K562 (cell line): ENCODE measurements around the gene TMEM222. TPM values are rescaled to one million over a fixed set of nuclear protein-coding genes. Genes with fewer than 3 reads are reported as not detected.

Experiments
- ATAC-seq: fragments of 200-7000 bp; cut with Tn5 transposase; 3 replicates; pipeline ENCODE4 v1.9.1; 2020; ENCODE audit warnings: moderate library complexity
- BruUV-seq: library from RNA; stranded (reverse); fragments of 400-500 nt; replicated peaks from 2 replicates; lab custom pipeline; 2021; lab: Mats Ljungman, UMichigan
- CTCF ChIA-PET: fragments of 300-600 bp; formaldehyde crosslinking; extraction: SDS; loops from one replicate; lab custom pipeline; 2021; ENCODE audit warnings: low intra/inter-chr PET ratio; lab: Yijun Ruan, JAX
- POLR2A ChIA-PET: fragments of 300-600, 350-650 bp; sonication (Branson Sonifier 250); formaldehyde crosslinking; extraction: SDS; loops from one replicate; lab custom pipeline; 2021; ENCODE audit warnings: antibody characterized with exemption, inconsistent platforms; lab: Yijun Ruan, JAX
- DNase-seq, 4 experiments: peaks; one replicate each; pipeline versions ENCODE4 v3.0.0 to v3.0.0-alpha.2; 2011 to 2018; ENCODE audit warnings: low spot score in 3 of 4, mixed read lengths in 3 of 4; ENCODE audit errors: extremely low read depth in 1 of 4
- FAIRE-seq: peaks from 2 replicates; lab custom pipeline; 2011; peaks lifted over from hg19 to GRCh38; lab: Jason Lieb, UNC
- H2AFZ ChIP-seq: 2 replicates; pipeline ENCODE4 v1.6.0; 2011; ENCODE audit warnings: low read depth, low read length, control low read depth, inconsistent platforms
- H3K27ac ChIP-seq: fragments of 200-600 bp; 3 replicates; pipeline ENCODE4 v1.8.0; 2011; ENCODE audit warnings: low read depth, mild to moderate bottlenecking, control low read depth, inconsistent platforms, low read length, moderate library complexity, mixed read lengths; ENCODE audit errors: extremely low read depth
- H3K27me3 ChIP-seq, 2 experiments: fragments of 300-600 bp in 1 of 2; 2 replicates in 1 of 2; 3 replicates in 1 of 2; pipeline versions ENCODE4 v1.6.0 to v1.8.0; 2011; ENCODE audit warnings: inconsistent platforms in 2 of 2, low read length in 2 of 2, mild to moderate bottlenecking in 1 of 2, mixed read lengths in 1 of 2, moderate library complexity in 1 of 2; ENCODE audit not compliant: control insufficient read depth in 2 of 2, insufficient read depth in 2 of 2
- H3K36me3 ChIP-seq: fragments of 300-600 bp; 3 replicates; pipeline ENCODE4 v1.8.0; 2011; ENCODE audit warnings: mild to moderate bottlenecking, low read length, inconsistent platforms; ENCODE audit not compliant: control insufficient read depth, insufficient read depth
- H3K4me1 ChIP-seq, 2 experiments: fragments of 200-600 bp in 1 of 2; replicated peaks in 1 of 2; 2 replicates in 1 of 2; 3 replicates in 1 of 2; pipeline versions ENCODE4 v1.5.1 to v1.8.0; 2011; ENCODE audit warnings: inconsistent platforms in 2 of 2, low read length in 2 of 2, mild to moderate bottlenecking in 1 of 2, mixed read lengths in 1 of 2, moderate library complexity in 1 of 2; ENCODE audit not compliant: control insufficient read depth in 2 of 2, insufficient read depth in 2 of 2
- H3K4me2 ChIP-seq: 2 replicates; pipeline ENCODE4 v1.6.1; 2011; ENCODE audit warnings: low read length, control low read depth, inconsistent platforms, mixed read lengths; ENCODE audit not compliant: insufficient read depth
- H3K4me3 ChIP-seq: fragments of 200-600 bp; sonication (generic), shearing (Covaris generic); 2 replicates; pipeline ENCODE4 v1.5.1; 2016; ENCODE audit warnings: control low read depth, inconsistent platforms
- H3K79me2 ChIP-seq: fragments of 200-600 bp; 3 replicates; pipeline ENCODE4 v1.8.0; 2011; ENCODE audit warnings: low read length, inconsistent platforms; ENCODE audit not compliant: control insufficient read depth, insufficient read depth
- H3K9ac ChIP-seq, 2 experiments: 2 replicates each; pipeline versions ENCODE4 v1.6.0 to v1.6.1; 2011; ENCODE audit warnings: low read depth in 2 of 2, low read length in 2 of 2, control low read depth in 1 of 2, inconsistent platforms in 1 of 2, mild to moderate bottlenecking in 1 of 2, mixed read lengths in 1 of 2; ENCODE audit not compliant: insufficient read depth in 1 of 2
- H3K9me1 ChIP-seq: one replicate; pipeline ENCODE4 v1.6.0; 2011; ENCODE audit warnings: inconsistent platforms, mild to moderate bottlenecking, low read length, moderate library complexity; ENCODE audit not compliant: control insufficient read depth, insufficient read depth
- H3K9me3 ChIP-seq: replicated peaks from 2 replicates; pipeline ENCODE4 v1.5.1; 2011; ENCODE audit warnings: low read depth, low read length, inconsistent platforms; ENCODE audit not compliant: control insufficient read depth, insufficient read depth
- H4K20me1 ChIP-seq: replicated peaks from 2 replicates; pipeline ENCODE4 v1.6.1; 2011; ENCODE audit warnings: low read length, inconsistent platforms, mixed read lengths; ENCODE audit not compliant: control insufficient read depth, insufficient read depth
- BHLHE40 ChIP-seq: IDR thresholded peaks from 2 replicates; pipeline ENCODE4 v1.6.1; 2011; ENCODE audit warnings: low read length, improper control_type of control experiment
- ESRRA ChIP-seq: fragments of 450-650 bp; IDR thresholded peaks from 2 replicates; pipeline ENCODE4 v1.6.1; 2014; ENCODE audit warnings: low read depth, mild to moderate bottlenecking, moderate library complexity, borderline replicate concordance
- HNRNPH1 ChIP-seq: fragments of 200-400 bp; formaldehyde crosslinking; optimal IDR thresholded peaks from 2 replicates; pipeline ENCODE3; 2017; ENCODE audit warnings: low read depth, mild to moderate bottlenecking, low read length, moderate library complexity
- HNRNPL ChIP-seq: fragments of 200-400 bp; formaldehyde crosslinking; IDR thresholded peaks from 2 replicates; pipeline ENCODE4 v1.6.1; 2017; ENCODE audit warnings: low read depth, mild to moderate bottlenecking, low read length
- KHSRP ChIP-seq: fragments of 450-650 bp; IDR thresholded peaks from 2 replicates; pipeline ENCODE4 v1.6.1; 2017
- MCM5 ChIP-seq: fragments of 450-650 bp; IDR thresholded peaks from 2 replicates; pipeline ENCODE4 v1.6.1; 2016; ENCODE audit warnings: low read depth
- MIER1 ChIP-seq: fragments of 450-650 bp; IDR thresholded peaks from 2 replicates; pipeline ENCODE4 v1.6.1; 2016; ENCODE audit warnings: antibody characterized with exemption, mild to moderate bottlenecking, low read depth
- POLR2G ChIP-seq: fragments of 200-400 bp; formaldehyde crosslinking; IDR thresholded peaks from 2 replicates; pipeline ENCODE4 v1.6.1; 2017; ENCODE audit warnings: low read depth, mild to moderate bottlenecking, antibody characterized with exemption, low read length, moderate library complexity
- PYGO2 ChIP-seq: fragments of 450-650 bp; IDR thresholded peaks from 2 replicates; pipeline ENCODE4 v1.6.1; 2016; ENCODE audit warnings: mild to moderate bottlenecking, missing genetic modification characterization, moderate library complexity, missing compliant biosample characterization
- RBFOX2 ChIP-seq: fragments of 200-400 bp; formaldehyde crosslinking; IDR thresholded peaks from 2 replicates; pipeline ENCODE4 v1.6.1; 2017; ENCODE audit warnings: low read depth, mild to moderate bottlenecking, low read length, moderate library complexity
- SMARCA4 ChIP-seq: fragments of 450-650 bp; IDR thresholded peaks from 2 replicates; pipeline ENCODE4 v1.6.1; 2016
- SRF ChIP-seq, 2 experiments: fragments of 250-450, 450-650 bp in 1 of 2; sonication (Bioruptor Pico) in 1 of 2; sonication (generic) in 1 of 2; formaldehyde crosslinking; IDR thresholded peaks; 2 replicates each; pipeline versions ENCODE4 v1.5.0 to v1.5.1; 2020 to 2022; ENCODE audit warnings: mild to moderate bottlenecking in 1 of 2, missing genetic modification reagents in 1 of 2
- YY1 ChIP-seq, 3 experiments: IDR thresholded peaks; 2 replicates each; pipeline ENCODE4 v1.6.1; 2011; ENCODE audit warnings: low read length in 2 of 3, mild to moderate bottlenecking in 2 of 3, moderate library complexity in 2 of 3, borderline replicate concordance in 1 of 3, control low read depth in 1 of 3, low read depth in 1 of 3; ENCODE audit not compliant: insufficient read depth in 3 of 3, insufficient replicate concordance in 2 of 3, control insufficient read depth in 1 of 3, insufficient read length in 1 of 3; ENCODE audit errors: extremely low read depth in 1 of 3
- ZFP1 ChIP-seq: fragments of 450-650 bp; formaldehyde crosslinking; IDR thresholded peaks from 2 replicates; pipeline ENCODE4 v1.4.0; 2020; ENCODE audit warnings: mild to moderate bottlenecking, mixed read lengths
- ZNF184 ChIP-seq: sonication (generic); formaldehyde crosslinking; IDR thresholded peaks from 2 replicates; pipeline ENCODE4 v1.5.0; 2020; ENCODE audit warnings: missing genetic modification reagents
- ZNF311 ChIP-seq: fragments of 250-450 bp; sonication (Bioruptor Pico); IDR thresholded peaks from 2 replicates; pipeline ENCODE4 v1.4.0; 2020; ENCODE audit warnings: mild to moderate bottlenecking, moderate library complexity
- ZNF436 ChIP-seq: fragments of 250-450, 450-650 bp; sonication (Bioruptor Pico); formaldehyde crosslinking; IDR thresholded peaks from 2 replicates; pipeline ENCODE4 v1.7.0; 2020; ENCODE audit warnings: mild to moderate bottlenecking
- WGBS: fragments of 100-300 bp; shearing (Covaris generic); methylation state at CpG from one replicate; pipeline ENCODE4 v1.1.6; 2016; ENCODE audit warnings: low coverage, mixed read lengths; ENCODE audit not compliant: insufficient coverage; ENCODE audit errors: missing lambda C conversion rate; 5-methylcytosine and 5-hydroxymethylcytosine counted together
- in situ Hi-C: fragments of 300-500 bp; cut with MboI; formaldehyde crosslinking; loops from 4 replicates; pipeline ENCODE4 v1.15.0; 2018; ENCODE audit warnings: inconsistent platforms, mixed read lengths
- intact Hi-C: fragments of 100-400 bp; cut with micrococcal nuclease; formaldehyde crosslinking; loops from 2 replicates; pipeline ENCODE4 v1.14.2; 2022
- polyA plus RNA-seq, 8 experiments: library from polyadenylated mRNA; depleted of rRNA in 4 of 8; stranded (reverse) in 5 of 8; unstranded in 3 of 8; fragments of >200 nt; fragmentation: Nextera tagmentation in 2 of 8; fragmentation: Illumina TruSeq in 1 of 8; extraction: Ambion mirVana in 2 of 8; extraction: Trizol in 1 of 8; gene quantifications; 2 replicates each; pipeline versions ENCODE4 v1.2.1 to v1.2.3, GENCODE V29; 2011 to 2014; ENCODE audit warnings: inconsistent platforms in 1 of 8, missing spikeins in 1 of 8
- total RNA-seq, 7 experiments: library from RNA; depleted of rRNA in 6 of 7; stranded (reverse); fragments of >200 nt in 6 of 7; fragmentation: Illumina TruSeq in 2 of 7; extraction: Trizol in 2 of 7; gene quantifications; 2 replicates each; pipeline versions ENCODE4 v1.2.1 to v1.2.3, GENCODE V29; 2011 to 2021; ENCODE audit warnings: low replicate concordance in 1 of 7

The TMEM222 gene
- total and polyA plus RNA-seq, 9 of the 15 experiments (the other 6 are each of a cell fraction or from before 2014, with no cell fraction given) = 6.9 to 48.0 (median 32.8) TPM

DNA sequence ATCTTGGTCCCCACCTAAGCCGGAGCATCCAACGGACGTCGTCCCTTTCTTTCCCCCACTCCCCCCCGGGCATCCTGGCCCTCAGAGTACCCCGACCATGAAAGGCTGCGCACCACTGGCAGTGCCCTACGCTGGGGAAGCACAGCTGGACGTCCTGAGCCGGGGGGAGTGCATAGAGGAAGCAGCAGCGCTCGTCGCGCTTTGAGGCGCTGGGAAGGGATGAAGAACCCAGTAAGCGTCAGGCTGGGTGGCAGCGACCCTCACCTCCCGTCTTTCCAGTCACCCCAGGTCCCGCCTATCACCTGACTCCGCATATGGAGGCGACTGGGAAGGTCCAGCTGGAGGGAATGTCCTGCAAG, 39.1 kb downstream of the TMEM222 start:
- BruUV-seq = no TSS peak

GRCh38 chr1:27361553-27361952, 39.6 kb downstream of the TMEM222 start:
- Histone ChIP-seq H3K27ac (no peak overlapping the region), H3K27me3 (no peaks in the 10 kb centered on the region), H3K9ac (no peak overlapping the region), H3K36me3 (peaks cover 4% of the 10 kb centered on the region; the same call in 1 of the 3 replicates), H3K9me3 (no peaks in the 10 kb centered on the region), H4K20me1 (peaks cover 10% of the 10 kb centered on the region; the same call in 1 of the 2 replicates), H3K9me1 (no peaks in the 10 kb centered on the region), H3K79me2 (no peaks in the 10 kb centered on the region), H3K4me2 (no peak overlapping the region), H3K4me1 (peaks cover 18 to 72% of the 10 kb centered on the region in 2 experiments)
- ChIA-PET CTCF (no interaction called here), POLR2A (interaction anchor here (0.6 to 1.1 kb wide), 3 partner anchors 9 to 48 kb away, joined by 3 to 5 read pairs (median 3); no protein-coding TSS in a partner anchor)
- FAIRE-seq = no peak
- intact Hi-C loops (loop anchor here (10.0 kb wide), 1 partner anchor 167 kb away; no protein-coding TSS in a partner anchor), in situ Hi-C loops (no loop called here)
- BruUV-seq = no TSS peak
- WGBS = 70% methylated on average over 8 of the region's 8 CpGs
- ATAC-seq = no peak
- no peak for DNase-seq
- TF ChIP-seq HNRNPH1 (no peak), SRF (CRISPR knock-in tag; IDR thresholded peaks at IDR 0.05) (no peak), ZNF436 (no peak), PYGO2 (no peak), ZNF184 (CRISPR knock-in tag) (no peak), SMARCA4 (no peak), BHLHE40 (no peak), ZFP1 (no peak), MIER1 (no peak), ESRRA (no peak), ZNF311 (CRISPR knock-in tag) (no peak), MCM5 (no peak), KHSRP (no peak)
- TF ChIP-seq, all 486 proteins: peak for 0
- H2AFZ ChIP-seq = no peak overlapping the region
- H3K4me3 ChIP-seq = no peak overlapping the region

More for the DNA sequence above, 39.1 kb downstream of the TMEM222 start:
- DNase-seq (no peak), FAIRE-seq (no peak), ATAC-seq (no peak)
- intact Hi-C loops = loop anchor here (10.0 kb wide), 1 partner anchor 166 kb away; no protein-coding TSS in a partner anchor
- no peaks in the 10 kb centered on the region for H3K9me1 ChIP-seq
- H3K36me3 ChIP-seq = peaks cover 6% of the 10 kb centered on the region; the same call in 1 of the 3 replicates
- in situ Hi-C loops = no loop called here
- peak overlapping the region in 1 of 2 experiments; percentile 1; a peak in 2 of 4 replicates for H3K9ac ChIP-seq
- H3K4me1 ChIP-seq = peaks cover 18 to 70% of the 10 kb centered on the region in 2 experiments
- WGBS = 85% methylated on average over 16 of the region's 21 CpGs
- H3K4me2 ChIP-seq = no peak overlapping the region
- H3K27me3 ChIP-seq = no peaks in the 10 kb centered on the region
- POLR2A ChIA-PET = interaction anchor here (0.6 to 1.0 kb wide), 3 partner anchors 9 to 75 kb away, joined by 3 read pairs; no protein-coding TSS in a partner anchor
- peaks cover 10% of the 10 kb centered on the region; the same call in 1 of the 2 replicates for H4K20me1 ChIP-seq
- CTCF ChIA-PET = no interaction called here
- no peak overlapping the region for H3K4me3 ChIP-seq
- H2AFZ ChIP-seq = no peak overlapping the region
- H3K27ac ChIP-seq = no peak overlapping the region
- H3K9me3 ChIP-seq = no peaks in the 10 kb centered on the region
- TF ChIP-seq YY1 (IDR thresholded peaks at IDR 0.05; ENCODE audit: borderline replicate concordance in 1 of 3, control insufficient read depth in 1 of 3, extremely low read depth in 1 of 3, insufficient read depth in 3 of 3, insufficient read length in 1 of 3, insufficient replicate concordance in 2 of 3, low read depth in 1 of 3, low read length in 2 of 3) = no peak
- peak; percentile 42 for TF ChIP-seq POLR2G
- 0 out of 2 replicates have a peak, but pooled peaks have one; percentile 4 for TF ChIP-seq HNRNPL
- peak; percentile 24; the same call in 1 of the 2 replicates for TF ChIP-seq RBFOX2
- H3K79me2 ChIP-seq = no peaks in the 10 kb centered on the region
